ENCODE data around the gene RBMS1.

RBMS1 gene

DNA sequence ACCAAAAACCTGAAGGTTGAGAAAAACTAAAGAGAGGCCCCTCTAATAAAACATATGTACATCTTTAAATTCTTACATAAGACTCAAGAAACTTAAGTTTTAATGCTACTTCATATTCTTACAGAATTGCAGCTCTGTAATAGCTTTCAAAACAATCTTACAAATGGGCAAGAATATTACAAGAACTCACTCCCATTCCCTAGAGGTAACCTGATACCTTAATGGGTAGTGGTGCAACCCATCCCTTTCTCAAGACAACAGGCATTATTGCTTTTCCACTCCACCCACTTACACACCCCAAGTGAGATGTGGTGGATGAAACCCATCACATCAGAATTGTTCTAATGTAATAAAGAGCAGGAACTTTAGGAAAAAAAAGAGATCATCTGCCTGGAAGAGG is 103.7 kb downstream of the RBMS1 start:
- no peak for TF ChIP-seq EZH2phosphoT487 (IDR thresholded peaks at IDR 0.05; ENCODE audit: borderline replicate concordance)
- TF ChIP-seq, protein P1, sequence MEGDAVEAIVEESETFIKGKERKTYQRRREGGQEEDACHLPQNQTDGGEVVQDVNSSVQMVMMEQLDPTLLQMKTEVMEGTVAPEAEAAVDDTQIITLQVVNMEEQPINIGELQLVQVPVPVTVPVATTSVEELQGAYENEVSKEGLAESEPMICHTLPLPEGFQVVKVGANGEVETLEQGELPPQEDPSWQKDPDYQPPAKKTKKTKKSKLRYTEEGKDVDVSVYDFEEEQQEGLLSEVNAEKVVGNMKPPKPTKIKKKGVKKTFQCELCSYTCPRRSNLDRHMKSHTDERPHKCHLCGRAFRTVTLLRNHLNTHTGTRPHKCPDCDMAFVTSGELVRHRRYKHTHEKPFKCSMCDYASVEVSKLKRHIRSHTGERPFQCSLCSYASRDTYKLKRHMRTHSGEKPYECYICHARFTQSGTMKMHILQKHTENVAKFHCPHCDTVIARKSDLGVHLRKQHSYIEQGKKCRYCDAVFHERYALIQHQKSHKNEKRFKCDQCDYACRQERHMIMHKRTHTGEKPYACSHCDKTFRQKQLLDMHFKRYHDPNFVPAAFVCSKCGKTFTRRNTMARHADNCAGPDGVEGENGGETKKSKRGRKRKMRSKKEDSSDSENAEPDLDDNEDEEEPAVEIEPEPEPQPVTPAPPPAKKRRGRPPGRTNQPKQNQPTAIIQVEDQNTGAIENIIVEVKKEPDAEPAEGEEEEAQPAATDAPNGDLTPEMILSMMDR (conservative IDR thresholded peaks at IDR 0.05; ENCODE audit: low read length) = no peak
- peaks cover 20% of the 10 kb centered on the region for H4K20me1 ChIP-seq (ENCODE audit: insufficient read depth, low read length, poor library complexity, severe bottlenecking)
- H3K79me2 ChIP-seq (ENCODE audit: insufficient read depth, low read length) = peaks cover 98% of the 10 kb centered on the region
- peak overlapping the region; percentile 24 for H3K9ac ChIP-seq (ENCODE audit: low read depth, low read length, poor library complexity, severe bottlenecking)
- no peaks in the 10 kb centered on the region for H3K9me3 ChIP-seq (ENCODE audit: insufficient read depth, low read depth, low read length)
- H3K4me1 ChIP-seq (ENCODE audit: insufficient read depth, low read length, poor library complexity, severe bottlenecking) = peaks cover 84% of the 10 kb centered on the region
- no peaks in the 10 kb centered on the region for H3K27me3 ChIP-seq (ENCODE audit: insufficient read depth, low read length, poor library complexity, severe bottlenecking)
- no peaks in the 10 kb centered on the region for H3K9me2 ChIP-seq (replicated peaks; ENCODE audit: low read depth, low read length)
- H3K36me3 ChIP-seq (ENCODE audit: insufficient read depth, low read length) = no peaks in the 10 kb centered on the region
- peaks cover 4% of the 10 kb centered on the region; the same call in 1 of the 2 replicates for H3F3A ChIP-seq (ENCODE audit: low read depth)
- no peak overlapping the region for H3K4me3 ChIP-seq (ENCODE audit: low read length, poor library complexity, severe bottlenecking)
- H3K4me2 ChIP-seq (ENCODE audit: low read depth, low read length, poor library complexity, severe bottlenecking) = peak overlapping the region; percentile 70
- no peak overlapping the region for H2AFZ ChIP-seq (ENCODE audit: low read length)

- H3K36me3 ChIP-seq (ENCODE audit: insufficient read depth, low read length) = no peaks in the 10 kb centered on the region
- peaks cover 98% of the 10 kb centered on the region for H3K79me2 ChIP-seq (ENCODE audit: insufficient read depth, low read length)
- TF ChIP-seq, protein P1 (conservative IDR thresholded peaks at IDR 0.05; ENCODE audit: low read length) = no peak
- no peak for TF ChIP-seq EZH2phosphoT487 (IDR thresholded peaks at IDR 0.05; ENCODE audit: borderline replicate concordance)
- H3K9me3 ChIP-seq (ENCODE audit: insufficient read depth, low read depth, low read length) = no peaks in the 10 kb centered on the region
- 0 out of 2 replicates have a peak, but pooled peaks cover under 1% of the 10 kb centered on the region for H3F3A ChIP-seq (ENCODE audit: low read depth)
- H3K4me1 ChIP-seq (ENCODE audit: insufficient read depth, low read length, poor library complexity, severe bottlenecking) = peaks cover 73% of the 10 kb centered on the region
- peak overlapping the region; percentile 54 for H3K9ac ChIP-seq (ENCODE audit: low read depth, low read length, poor library complexity, severe bottlenecking)
- no peaks in the 10 kb centered on the region for H3K27me3 ChIP-seq (ENCODE audit: insufficient read depth, low read length, poor library complexity, severe bottlenecking)
- H4K20me1 ChIP-seq (ENCODE audit: insufficient read depth, low read length, poor library complexity, severe bottlenecking) = peaks cover 23% of the 10 kb centered on the region
- H3K4me3 ChIP-seq (ENCODE audit: low read length, poor library complexity, severe bottlenecking) = peak overlapping the region; percentile 29
- H3K4me2 ChIP-seq (ENCODE audit: low read depth, low read length, poor library complexity, severe bottlenecking) = peak overlapping the region; percentile 76
- no peaks in the 10 kb centered on the region for H3K9me2 ChIP-seq (replicated peaks; ENCODE audit: low read depth, low read length)
- no peak overlapping the region for H2AFZ ChIP-seq (ENCODE audit: low read length)
These were observed 104.9 kb downstream of the RBMS1 start for GRCh38 chr2:160388464-160389263.

DNA sequence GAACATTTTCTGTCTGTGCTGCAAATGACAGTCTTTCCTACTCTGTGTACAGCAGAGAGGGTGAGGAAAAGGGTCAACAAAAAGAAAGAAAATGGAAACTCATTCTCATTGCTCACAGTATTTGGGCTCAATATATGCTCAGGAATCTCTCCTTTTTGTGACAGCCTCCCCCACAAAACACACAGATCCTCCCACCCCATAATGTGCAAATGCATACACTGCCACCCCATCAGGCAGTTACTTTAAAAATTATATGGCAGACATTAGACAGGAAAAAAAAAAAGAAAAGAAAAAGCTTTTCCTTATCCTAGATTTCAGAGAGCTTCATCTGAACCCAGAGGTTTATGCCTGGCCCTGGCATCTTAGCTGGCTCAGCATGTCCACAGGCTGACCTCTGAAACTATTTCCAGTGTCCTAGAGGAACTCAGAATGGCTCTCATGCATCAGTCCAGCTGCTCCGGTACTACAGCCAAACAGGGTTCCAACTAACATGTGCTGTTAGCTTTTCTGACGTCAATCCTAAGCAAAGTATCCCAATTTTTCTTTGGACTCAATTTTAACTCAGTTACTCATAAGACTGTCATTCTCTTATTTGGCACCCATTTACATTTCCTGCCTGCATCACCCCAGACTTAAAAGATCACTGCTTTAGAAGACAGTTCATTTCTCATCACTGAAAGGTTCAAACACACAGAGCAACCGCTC is 105.9 kb downstream of the RBMS1 start:
- H3K9me3 ChIP-seq (ENCODE audit: insufficient read depth, low read depth, low read length) = no peaks in the 10 kb centered on the region
- peaks cover 65% of the 10 kb centered on the region for H3K4me1 ChIP-seq (ENCODE audit: insufficient read depth, low read length, poor library complexity, severe bottlenecking)
- H3K36me3 ChIP-seq (ENCODE audit: insufficient read depth, low read length) = 0 out of 2 replicates have a peak, but pooled peaks cover 2% of the 10 kb centered on the region
- peak overlapping the region; percentile 54 for H3K9ac ChIP-seq (ENCODE audit: low read depth, low read length, poor library complexity, severe bottlenecking)
- no peaks in the 10 kb centered on the region for H3K27me3 ChIP-seq (ENCODE audit: insufficient read depth, low read length, poor library complexity, severe bottlenecking)
- peaks cover 98% of the 10 kb centered on the region for H3K79me2 ChIP-seq (ENCODE audit: insufficient read depth, low read length)
- H4K20me1 ChIP-seq (ENCODE audit: insufficient read depth, low read length, poor library complexity, severe bottlenecking) = peaks cover 29% of the 10 kb centered on the region
- no peak overlapping the region for H2AFZ ChIP-seq (ENCODE audit: low read length)
- H3F3A ChIP-seq (ENCODE audit: low read depth) = no peaks in the 10 kb centered on the region
- no peaks in the 10 kb centered on the region for H3K9me2 ChIP-seq (replicated peaks; ENCODE audit: low read depth, low read length)
- TF ChIP-seq, protein P1 (conservative IDR thresholded peaks at IDR 0.05; ENCODE audit: low read length) = no peak
- TF ChIP-seq EZH2phosphoT487 (IDR thresholded peaks at IDR 0.05; ENCODE audit: borderline replicate concordance) = no peak
- H3K4me3 ChIP-seq (ENCODE audit: low read length, poor library complexity, severe bottlenecking) = peak overlapping the region; percentile 29
- H3K4me2 ChIP-seq (ENCODE audit: low read depth, low read length, poor library complexity, severe bottlenecking) = peak overlapping the region; percentile 76
